WERI-Rb-1 (cell line): ENCODE results near the gene LOXHD1.

ENCODE experiments used
- DNase-seq: peaks from one replicate; pipeline ENCODE4 v3.0.0-alpha.2; 2020
- H3K27ac ChIP-seq: fragments of 250-450 bp; sonication (Bioruptor Pico); 2 replicates; pipeline ENCODE4 v1.5.1; 2020; ENCODE audit warnings: mild to moderate bottlenecking, moderate library complexity
- H3K27me3 ChIP-seq: fragments of 250-450 bp; sonication (Bioruptor Pico); 2 replicates; pipeline ENCODE4 v1.5.1; 2021; ENCODE audit warnings: mild to moderate bottlenecking, low read depth, moderate library complexity; ENCODE audit not compliant: insufficient read depth, severe bottlenecking
- H3K36me3 ChIP-seq: fragments of 250-450 bp; sonication (Bioruptor Pico); 2 replicates; pipeline ENCODE4 v1.5.1; 2020; ENCODE audit warnings: mild to moderate bottlenecking, moderate library complexity
- H3K4me3 ChIP-seq: 2 replicates; pipeline ENCODE4 v1.5.1; 2011; ENCODE audit warnings: low read depth, mild to moderate bottlenecking, control low read depth, low read length
- H3K9me3 ChIP-seq: fragments of 250-450 bp; sonication (Bioruptor Pico); 2 replicates; pipeline ENCODE4 v1.5.1; 2021; ENCODE audit warnings: mild to moderate bottlenecking, moderate library complexity; ENCODE audit not compliant: severe bottlenecking
- TF ChIP-seq, protein P1 (sequence below): IDR thresholded peaks from 2 replicates; pipeline ENCODE4 v1.5.1; 2011; ENCODE audit warnings: low read depth, mild to moderate bottlenecking, control low read depth, inconsistent platforms, low read length

LOXHD1 gene

GRCh38 chr18:46678041-46678440 is 21.0 kb upstream of the LOXHD1 start:
- H3K36me3 ChIP-seq, result no peaks in the 10 kb centered on the region
- H3K9me3 ChIP-seq, result no peaks in the 10 kb centered on the region
- TF ChIP-seq, protein P1, sequence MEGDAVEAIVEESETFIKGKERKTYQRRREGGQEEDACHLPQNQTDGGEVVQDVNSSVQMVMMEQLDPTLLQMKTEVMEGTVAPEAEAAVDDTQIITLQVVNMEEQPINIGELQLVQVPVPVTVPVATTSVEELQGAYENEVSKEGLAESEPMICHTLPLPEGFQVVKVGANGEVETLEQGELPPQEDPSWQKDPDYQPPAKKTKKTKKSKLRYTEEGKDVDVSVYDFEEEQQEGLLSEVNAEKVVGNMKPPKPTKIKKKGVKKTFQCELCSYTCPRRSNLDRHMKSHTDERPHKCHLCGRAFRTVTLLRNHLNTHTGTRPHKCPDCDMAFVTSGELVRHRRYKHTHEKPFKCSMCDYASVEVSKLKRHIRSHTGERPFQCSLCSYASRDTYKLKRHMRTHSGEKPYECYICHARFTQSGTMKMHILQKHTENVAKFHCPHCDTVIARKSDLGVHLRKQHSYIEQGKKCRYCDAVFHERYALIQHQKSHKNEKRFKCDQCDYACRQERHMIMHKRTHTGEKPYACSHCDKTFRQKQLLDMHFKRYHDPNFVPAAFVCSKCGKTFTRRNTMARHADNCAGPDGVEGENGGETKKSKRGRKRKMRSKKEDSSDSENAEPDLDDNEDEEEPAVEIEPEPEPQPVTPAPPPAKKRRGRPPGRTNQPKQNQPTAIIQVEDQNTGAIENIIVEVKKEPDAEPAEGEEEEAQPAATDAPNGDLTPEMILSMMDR, result no peak
- H3K27ac ChIP-seq, result no peak overlapping the region
- no peaks in the 10 kb centered on the region for H3K27me3 ChIP-seq
- H3K4me3 ChIP-seq, result no peak overlapping the region
- no peak for DNase-seq

DNA sequence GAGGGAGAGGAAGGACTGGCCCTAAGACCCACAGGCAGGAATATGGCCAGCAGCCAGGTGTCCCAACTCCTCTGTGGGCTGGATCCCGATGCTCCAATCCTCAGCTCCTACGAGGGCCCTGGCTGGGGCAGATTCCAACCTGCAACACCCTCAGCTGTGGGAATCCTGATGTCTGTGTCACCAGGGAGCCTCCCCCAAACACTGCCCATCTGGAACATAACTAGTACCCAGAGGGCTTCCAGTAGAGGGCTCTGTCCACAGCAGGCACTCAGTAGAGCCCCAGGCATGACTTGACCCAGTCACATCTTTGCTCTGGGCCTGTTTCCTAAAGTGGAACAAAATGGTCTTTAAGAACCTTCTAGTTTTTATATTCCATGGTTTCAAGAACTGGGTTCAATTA is 20.6 kb upstream of the LOXHD1 start:
- TF ChIP-seq, protein P1, result peak; percentile 67
- Histone ChIP-seq H3K36me3 (no peaks in the 10 kb centered on the region), H3K9me3 (no peaks in the 10 kb centered on the region), H3K27me3 (no peaks in the 10 kb centered on the region), H3K27ac (no peak overlapping the region), H3K4me3 (no peak overlapping the region)
- no peak for DNase-seq

DNA sequence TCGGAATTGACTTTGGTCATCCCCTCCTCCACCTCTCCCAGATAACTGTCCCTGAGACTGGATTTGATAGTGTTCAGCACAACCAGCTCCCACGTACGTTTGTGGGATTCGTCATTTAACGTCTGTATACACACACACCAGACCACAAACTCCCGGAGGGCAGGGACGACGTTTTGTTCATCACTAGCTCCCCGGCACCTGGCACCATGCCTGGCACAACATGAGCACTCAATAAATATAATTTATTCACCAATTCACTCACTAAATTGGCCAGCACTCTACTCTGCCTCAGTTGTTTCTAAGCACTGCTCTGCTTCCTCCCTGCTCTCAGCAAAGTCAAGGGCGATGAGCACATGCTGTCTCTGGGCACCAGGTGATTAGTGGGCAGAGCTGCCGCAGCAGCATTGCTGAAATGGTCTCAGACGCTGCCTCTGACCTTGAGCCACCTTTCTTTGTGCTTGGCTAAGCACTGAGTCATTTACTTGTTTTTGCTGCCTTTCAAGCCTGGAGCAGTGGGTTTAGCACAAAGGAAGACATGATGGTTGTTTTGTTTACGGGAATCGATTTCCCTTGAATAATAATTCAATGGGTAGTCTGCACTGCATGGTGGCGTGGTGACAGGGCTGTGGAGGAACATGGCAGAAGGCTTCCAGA is 19.3 kb upstream of the LOXHD1 start:
- no peak for DNase-seq
- TF ChIP-seq, protein P1, result no peak
- H3K27me3 ChIP-seq, result no peaks in the 10 kb centered on the region

DNA sequence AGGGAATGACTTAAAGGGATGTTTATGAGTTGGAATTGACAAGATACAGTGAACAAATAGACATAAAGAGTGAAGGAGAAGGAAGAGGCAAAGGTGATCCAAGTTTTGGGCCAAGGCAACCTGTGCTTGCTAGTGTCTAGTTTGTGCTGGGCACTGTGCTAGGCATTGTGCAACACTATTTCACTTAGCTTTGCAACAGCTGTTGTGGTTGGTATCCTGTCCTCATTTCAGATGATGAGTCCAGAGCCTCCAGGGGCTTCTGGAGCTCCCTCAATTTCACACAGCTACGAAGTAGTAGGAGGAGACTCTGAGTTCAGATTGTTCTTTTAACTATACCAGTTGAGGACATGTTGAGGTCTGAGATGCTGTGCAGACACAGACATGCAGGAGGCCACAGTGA is 18.1 kb upstream of the LOXHD1 start:
- H3K27me3 ChIP-seq, result no peaks in the 10 kb centered on the region
- DNase-seq, result no peak
- no peak overlapping the region for H3K4me3 ChIP-seq
- H3K9me3 ChIP-seq, result no peaks in the 10 kb centered on the region
- TF ChIP-seq, protein P1, result no peak
- H3K27ac ChIP-seq, result no peak overlapping the region
- H3K36me3 ChIP-seq, result no peaks in the 10 kb centered on the region

More for the DNA sequence above, 19.3 kb upstream of the LOXHD1 start:
- H3K36me3 ChIP-seq, result no peaks in the 10 kb centered on the region
- no peak overlapping the region for H3K27ac ChIP-seq
- no peak overlapping the region for H3K4me3 ChIP-seq
- H3K9me3 ChIP-seq, result no peaks in the 10 kb centered on the region

GRCh38 chr18:46672062-46672970 is 15.3 kb upstream of the LOXHD1 start:
- H3K27ac ChIP-seq, result no peak overlapping the region
- DNase-seq, result no peak
- TF ChIP-seq, protein P1, result no peak
- no peaks in the 10 kb centered on the region for H3K36me3 ChIP-seq
- H3K9me3 ChIP-seq, result no peaks in the 10 kb centered on the region
- H3K27me3 ChIP-seq, result no peaks in the 10 kb centered on the region
- H3K4me3 ChIP-seq, result no peak overlapping the region
